ENCODE data around the gene SNORC.
"Not testable (repeated sequence)": the region's sequence is repeated elsewhere in the genome, so short reads cannot be mapped to it uniquely, and the experiment has no call there.

DNA sequence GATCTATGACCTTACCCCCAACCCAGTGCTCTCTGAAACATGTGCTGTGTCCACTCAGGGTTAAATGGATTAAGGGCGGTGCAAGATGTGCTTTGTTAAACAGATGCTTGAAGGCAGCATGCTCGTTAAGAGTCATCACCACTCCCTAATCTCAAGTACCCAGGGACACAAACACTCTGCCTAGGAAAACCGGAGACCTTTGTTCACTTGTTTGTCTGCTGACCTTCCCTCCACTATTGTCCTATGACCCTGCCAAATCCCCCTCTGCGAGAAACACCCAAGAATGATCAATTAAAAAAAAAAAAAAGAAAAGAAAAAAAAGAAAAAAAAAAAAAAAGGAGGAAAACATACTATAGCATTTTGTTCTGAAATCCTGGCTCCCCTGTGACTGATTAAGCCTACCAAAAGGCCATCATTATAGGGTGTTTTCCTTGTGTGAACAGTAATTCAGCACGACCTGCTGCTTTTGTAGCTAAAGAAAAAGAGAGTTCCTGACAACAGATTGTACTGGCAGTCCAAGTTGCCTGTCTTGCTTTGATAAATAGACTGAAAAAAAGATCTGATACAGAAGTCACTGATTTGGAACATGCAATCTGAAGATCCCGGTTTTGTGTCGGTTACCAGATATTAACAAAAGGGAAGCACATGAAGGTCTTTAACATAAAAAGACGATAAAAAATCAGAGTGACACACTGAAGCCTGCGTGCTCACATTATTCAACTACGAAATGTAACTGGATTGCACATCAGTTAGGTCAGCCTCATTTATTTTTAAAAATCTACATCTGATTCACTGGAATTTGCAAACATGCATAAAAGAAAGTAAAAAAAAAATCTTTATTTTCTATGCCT lies 37.0 kb downstream of the SNORC start:
- TF ChIP-seq CTCF, POLR2AphosphoS5 (IDR thresholded peaks at IDR 0.05): not testable (repeated sequence)
